Activated naive CD4-positive, alpha-beta T cell treated with anti-CD3 and anti-CD28 coated beads, Interleukin-2, amount 10 ng/mL, durations not matched to agents 7 days and 5 days (primary cell): ENCODE data around the gene PLSCR1.
A peak's percentile ranks its signal among the peaks of the same experiment; 100 is the strongest.

Experiments used
- CTCF ChIA-PET: fragments of 350-600 bp; sonication (Branson Sonifier 250); formaldehyde crosslinking; loops from one replicate; lab custom pipeline; 2021; ENCODE audit warnings: antibody characterized with exemption; lab: Charles Lee
- DNase-seq: peaks from one replicate; pipeline ENCODE4 v3.0.0-alpha.2; 2020
- H3K27ac Mint-ChIP-seq: one replicate; pipeline ENCODE4 v1.8.0; 2021; ENCODE audit warnings: mild to moderate bottlenecking, moderate library complexity, mixed read lengths
- H3K27me3 Mint-ChIP-seq: one replicate; pipeline ENCODE4 v1.8.0; 2021; ENCODE audit warnings: mild to moderate bottlenecking, mixed read lengths
- H3K36me3 Mint-ChIP-seq: one replicate; pipeline ENCODE4 v1.8.0; 2021; ENCODE audit warnings: mixed read lengths
- H3K4me1 Mint-ChIP-seq: one replicate; pipeline ENCODE4 v1.8.0; 2021; ENCODE audit warnings: mixed read lengths
- H3K4me3 Mint-ChIP-seq: one replicate; pipeline ENCODE4 v1.8.0; 2021; ENCODE audit warnings: mild to moderate bottlenecking, moderate library complexity, mixed read lengths
- H3K9me3 Mint-ChIP-seq: one replicate; pipeline ENCODE4 v1.8.0; 2021; ENCODE audit warnings: mixed read lengths

PLSCR1 gene

DNA sequence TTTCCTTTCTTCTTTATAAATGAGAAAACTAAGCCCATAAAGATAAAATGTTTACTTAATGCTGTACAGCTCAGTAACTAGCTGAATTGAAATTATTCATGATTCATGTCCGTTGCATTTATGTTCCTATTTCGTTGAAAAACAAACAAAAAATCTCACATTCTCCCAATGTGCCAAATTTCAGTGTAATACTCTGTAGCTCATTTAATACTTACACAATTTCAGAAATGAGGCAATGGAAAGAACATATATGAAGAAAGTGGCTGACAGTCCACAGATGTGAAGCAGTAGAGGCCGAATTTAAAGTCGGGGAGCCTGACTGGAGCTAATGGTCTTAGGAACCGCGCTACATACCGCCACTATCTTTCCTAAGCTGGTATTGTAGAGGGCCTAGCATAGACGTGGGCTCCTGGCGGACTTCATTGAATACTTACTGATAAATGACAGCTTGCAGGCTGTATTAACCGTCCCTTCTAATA is 75.7 kb downstream of the PLSCR1 start:
- CTCF ChIA-PET: interaction anchor here (0.6 kb wide), 1 partner anchor 204 kb away, joined by 3 read pairs; no protein-coding TSS in a partner anchor
- no peaks in the 10 kb centered on the region for H3K27me3 Mint-ChIP-seq
- H3K4me1 Mint-ChIP-seq: peaks cover 14% of the 10 kb centered on the region
- H3K27ac Mint-ChIP-seq: no peak overlapping the region
- H3K4me3 Mint-ChIP-seq: peak overlapping the region; percentile 72
- no peaks in the 10 kb centered on the region for H3K9me3 Mint-ChIP-seq
- no peak for DNase-seq
- H3K36me3 Mint-ChIP-seq: no peaks in the 10 kb centered on the region

DNA sequence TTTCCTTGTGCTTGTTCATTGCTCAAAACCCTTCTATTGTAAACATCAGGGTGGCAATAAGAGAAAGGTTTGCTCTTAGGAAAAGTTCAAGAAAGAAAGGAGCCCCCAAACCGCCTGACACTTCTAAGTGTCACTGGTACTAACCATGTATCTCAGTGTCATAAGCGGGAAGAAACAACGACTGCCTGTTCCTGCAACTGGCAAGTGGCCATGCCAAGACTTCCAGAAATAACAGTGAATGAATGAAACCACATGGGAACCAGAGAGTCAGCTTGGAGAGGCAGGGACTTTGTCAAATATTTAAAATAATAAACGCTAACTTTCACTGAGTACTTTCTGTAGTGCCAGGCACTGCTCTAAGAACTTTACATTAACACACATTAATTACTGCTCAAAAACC is 76.2 kb downstream of the PLSCR1 start:
- no peaks in the 10 kb centered on the region for H3K27me3 Mint-ChIP-seq
- H3K27ac Mint-ChIP-seq: no peak overlapping the region
- H3K4me1 Mint-ChIP-seq: peaks cover 14% of the 10 kb centered on the region
- CTCF ChIA-PET: interaction anchor here (0.6 kb wide), 1 partner anchor 204 kb away, joined by 3 read pairs; no protein-coding TSS in a partner anchor
- H3K9me3 Mint-ChIP-seq: no peaks in the 10 kb centered on the region
- H3K36me3 Mint-ChIP-seq: no peaks in the 10 kb centered on the region
- no peak overlapping the region for H3K4me3 Mint-ChIP-seq
- no peak for DNase-seq

DNA sequence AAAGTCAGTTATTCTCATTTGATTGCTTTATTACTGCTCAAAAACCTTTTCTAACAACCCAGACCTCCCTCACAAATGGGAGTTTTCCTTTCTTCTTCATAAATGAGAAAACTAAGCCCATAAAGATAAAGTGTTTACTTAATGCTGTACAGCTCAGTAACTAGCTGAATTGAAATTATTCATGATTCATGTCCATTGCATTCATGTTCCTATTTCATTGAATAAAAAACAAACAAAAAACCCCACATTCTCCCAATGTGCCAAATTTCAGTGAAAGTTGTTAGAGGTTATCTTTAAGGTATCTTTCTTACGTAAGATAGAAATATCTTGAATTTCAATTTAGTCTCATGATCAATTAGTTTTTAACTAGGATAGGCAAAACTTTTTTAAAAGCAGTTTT is 77.8 kb downstream of the PLSCR1 start:
- H3K27me3 Mint-ChIP-seq: no peaks in the 10 kb centered on the region
- H3K36me3 Mint-ChIP-seq: no peaks in the 10 kb centered on the region
- H3K27ac Mint-ChIP-seq: no peak overlapping the region
- no peak overlapping the region for H3K4me3 Mint-ChIP-seq
- no peaks in the 10 kb centered on the region for H3K9me3 Mint-ChIP-seq
- CTCF ChIA-PET: no interaction called here
- no peak for DNase-seq
- H3K4me1 Mint-ChIP-seq: peaks cover 14% of the 10 kb centered on the region

DNA sequence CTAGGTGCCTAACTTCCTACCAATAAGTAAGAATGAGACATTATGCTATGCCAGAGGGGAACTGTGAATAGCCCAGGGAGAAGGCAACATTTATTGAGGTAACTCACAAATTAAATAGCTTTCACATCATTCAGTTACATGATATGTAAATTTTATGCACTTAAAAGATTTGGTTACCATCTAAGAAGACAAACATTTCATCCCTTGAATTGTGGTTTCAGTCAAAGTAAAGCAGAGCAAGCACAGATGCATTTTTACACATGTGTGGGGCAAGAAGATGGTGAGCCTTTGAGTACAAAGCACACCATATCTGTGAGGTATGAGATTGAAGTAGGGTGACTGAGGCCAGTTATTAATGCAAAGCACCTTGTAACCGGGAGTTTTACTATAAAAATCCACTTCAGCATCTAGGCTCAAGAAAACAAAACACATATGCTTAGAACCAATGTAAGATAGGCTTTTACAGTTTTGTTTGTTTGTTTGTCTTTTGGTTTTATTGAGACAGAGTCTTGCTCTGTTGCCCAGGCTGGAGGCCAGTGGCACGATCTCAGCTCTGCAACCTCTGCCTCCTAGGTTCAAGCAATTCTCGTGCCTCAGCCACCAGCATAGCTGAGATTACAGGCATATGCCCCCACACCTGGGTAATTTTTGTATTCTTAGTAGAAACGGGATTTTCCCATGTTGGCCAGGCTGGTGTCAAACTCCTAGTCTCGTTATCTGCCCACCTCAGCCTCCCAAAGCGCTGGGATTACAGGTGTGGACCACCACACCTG is 78.5 kb downstream of the PLSCR1 start:
- no peak overlapping the region for H3K4me3 Mint-ChIP-seq
- H3K4me1 Mint-ChIP-seq: peaks cover 14% of the 10 kb centered on the region
- H3K27ac Mint-ChIP-seq: no peak overlapping the region
- H3K27me3 Mint-ChIP-seq: no peaks in the 10 kb centered on the region
- H3K36me3 Mint-ChIP-seq: no peaks in the 10 kb centered on the region
- CTCF ChIA-PET: no interaction called here
- DNase-seq: no peak
- H3K9me3 Mint-ChIP-seq: no peaks in the 10 kb centered on the region
